CD4-positive, alpha-beta T cell treated with Interleukin-4 for 4 hours (primary cell): ENCODE results near the gene AGAP3.

ENCODE experiments used
- DNase-seq: peaks from one replicate; pipeline ENCODE4 v3.0.0-alpha.2; 2020

The AGAP3 gene

DNA sequence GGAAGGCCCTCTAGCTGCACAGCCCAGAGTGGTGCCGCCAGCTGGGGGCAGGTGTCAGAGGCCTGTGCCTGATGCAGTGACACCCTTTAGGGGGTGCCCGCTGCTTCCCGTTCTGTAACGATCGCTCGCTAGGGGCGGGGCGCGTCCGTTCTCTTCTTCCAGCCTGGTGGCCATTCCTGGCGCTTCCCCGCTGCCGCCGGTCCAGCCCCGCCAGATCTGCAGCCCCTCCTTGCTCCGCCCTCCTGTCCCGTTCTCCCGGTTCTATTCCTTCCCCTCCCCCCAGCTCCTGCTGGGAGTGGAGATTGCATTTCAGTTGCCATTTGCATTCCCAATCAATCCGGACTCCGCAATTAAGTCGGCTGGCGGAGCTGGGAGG lies 39.2 kb downstream of the AGAP3 start:
- no peak for DNase-seq

DNA sequence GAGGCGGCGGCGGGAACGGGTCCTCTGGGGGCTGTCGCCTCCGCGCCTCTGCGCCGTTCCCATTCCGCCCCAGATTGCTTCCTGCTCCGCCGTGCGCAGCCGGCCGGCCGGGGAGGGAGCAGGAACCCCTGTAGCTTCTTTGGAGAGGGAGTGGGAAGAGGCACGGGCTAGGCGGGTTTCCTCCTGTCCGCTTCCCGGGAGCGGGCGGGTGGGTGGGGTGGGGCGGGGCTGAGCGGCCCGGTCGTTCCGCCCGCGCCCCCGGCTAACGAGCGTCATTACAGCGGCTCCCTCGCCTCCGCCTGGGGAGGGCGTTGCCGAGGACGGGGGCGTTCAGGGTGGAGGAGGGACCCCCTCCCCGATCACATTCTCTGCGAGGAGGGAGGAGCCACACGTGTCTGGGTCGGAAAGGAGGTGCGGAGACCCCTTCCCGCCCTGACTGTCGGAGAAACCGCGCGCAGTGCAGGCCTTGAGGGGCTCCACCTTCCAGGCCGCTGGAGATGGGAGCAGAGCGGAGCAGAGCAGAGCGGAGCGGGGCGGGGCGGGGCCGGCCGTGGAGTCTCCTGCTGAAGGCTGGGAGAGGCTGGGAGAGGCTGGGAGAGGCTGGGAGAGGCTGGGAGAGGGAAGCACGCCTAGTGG lies 39.7 kb downstream of the AGAP3 start:
- DNase-seq: no peak

DNA sequence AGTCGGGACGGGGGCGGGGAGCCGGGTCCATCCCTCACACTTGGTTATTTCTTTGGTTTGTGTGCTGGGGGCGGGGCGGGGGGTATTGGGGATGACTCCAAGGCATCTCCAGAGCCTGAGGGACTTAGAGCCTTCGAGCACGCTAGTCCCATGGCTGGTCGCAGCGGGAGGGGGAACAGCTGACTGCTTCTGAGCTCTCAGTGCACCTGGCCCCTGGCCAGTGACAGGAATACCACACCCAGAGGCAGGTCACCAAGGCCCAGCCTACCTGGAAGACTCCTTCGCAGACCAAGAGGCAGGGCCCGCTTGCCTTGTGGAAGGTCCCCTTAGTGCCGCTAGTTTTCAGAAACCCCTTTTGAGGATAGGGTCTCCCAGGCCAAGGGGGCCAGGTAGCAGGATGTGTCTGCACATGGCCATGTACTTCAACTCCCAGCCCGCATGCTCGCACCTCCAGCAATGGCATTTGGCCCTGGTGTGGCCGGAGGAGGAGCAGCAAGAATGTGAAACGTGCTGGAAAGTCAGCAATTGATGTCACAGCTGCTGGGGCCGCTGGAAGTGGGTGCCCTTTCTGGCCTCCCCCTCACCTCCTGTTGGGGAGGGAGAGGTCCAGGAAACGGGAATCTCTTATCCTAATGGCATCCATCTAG lies 40.3 kb downstream of the AGAP3 start:
- no peak for DNase-seq

DNA sequence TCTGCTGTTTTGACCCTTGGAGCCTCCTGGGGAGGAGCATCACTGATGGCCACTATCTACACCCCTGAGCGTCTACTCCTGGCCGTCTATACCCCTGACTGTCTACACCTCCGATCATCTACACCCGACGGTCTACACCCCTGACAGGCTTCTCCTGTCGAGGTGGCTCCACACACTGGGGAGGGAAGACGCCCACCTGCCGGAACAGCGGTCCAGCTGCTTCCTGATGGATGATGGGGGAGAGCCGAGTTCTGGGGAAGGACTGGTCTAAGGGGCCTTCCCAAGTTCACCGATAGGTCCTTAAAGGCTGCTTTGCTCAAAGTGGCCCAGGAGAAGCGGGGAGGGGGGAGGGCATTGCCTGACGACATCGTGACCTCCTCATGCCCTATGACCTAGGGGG lies 41.9 kb downstream of the AGAP3 start:
- no peak for DNase-seq

DNA sequence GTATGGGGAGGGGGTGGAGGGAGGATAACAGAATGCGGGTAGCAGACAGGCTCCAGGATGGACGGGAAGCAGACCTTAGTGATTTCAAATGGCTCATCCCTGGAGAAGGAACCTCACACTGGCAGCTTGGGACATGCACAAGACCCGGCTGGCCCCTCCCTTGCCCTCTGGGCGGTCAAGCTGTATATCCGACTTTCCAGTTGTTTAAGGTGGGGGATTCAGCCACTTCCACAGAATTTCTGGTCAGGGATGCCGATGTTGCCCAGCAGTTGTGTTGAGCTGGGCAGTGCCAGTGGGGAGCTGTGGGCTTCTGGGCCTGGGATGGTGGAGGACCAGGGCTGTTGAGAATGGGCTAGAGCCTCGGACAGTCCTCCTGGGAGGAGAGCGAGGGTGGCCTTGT lies 42.4 kb downstream of the AGAP3 start:
- no peak for DNase-seq

DNA sequence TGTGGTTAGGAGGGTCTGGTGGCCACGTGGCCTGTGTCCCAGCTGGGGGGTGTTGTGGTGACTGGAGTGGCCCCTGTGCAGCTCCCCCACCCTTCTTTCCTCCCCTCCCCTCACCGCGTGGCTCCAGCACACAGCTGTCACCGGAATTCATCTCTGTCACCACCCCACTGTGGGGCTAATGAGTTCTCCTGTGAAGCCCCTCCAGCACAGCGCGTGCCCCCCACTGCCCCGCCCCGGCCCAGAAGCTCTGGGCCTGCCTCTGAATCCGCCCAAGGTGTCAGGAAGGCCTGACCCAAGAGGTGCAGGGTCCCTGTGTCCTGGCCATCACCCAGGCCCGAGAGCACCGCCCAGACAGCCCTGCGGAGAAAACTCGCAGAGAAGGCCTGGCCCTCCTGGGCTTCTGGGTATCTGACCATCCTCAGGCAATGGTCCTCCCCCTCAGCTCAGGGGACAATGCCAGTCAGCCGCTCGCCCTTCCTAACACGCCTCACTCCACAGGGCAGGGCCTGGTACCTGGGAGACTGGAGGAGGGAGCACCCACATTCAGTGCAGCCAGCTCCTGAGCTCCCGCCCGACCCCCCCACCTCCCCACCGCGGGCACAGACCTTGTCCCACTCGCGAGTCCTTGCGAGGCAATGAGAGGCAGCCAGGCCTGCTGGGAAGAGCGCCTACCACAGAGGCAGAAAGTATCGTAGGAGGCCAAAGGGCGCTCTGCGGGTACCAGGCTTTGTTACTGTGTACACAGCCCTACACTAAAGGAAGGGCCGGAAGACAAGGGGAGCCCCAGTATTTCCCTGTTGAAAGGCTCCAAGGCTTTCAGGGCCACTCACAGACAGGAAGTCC lies 43.1 kb downstream of the AGAP3 start:
- no peak for DNase-seq

DNA sequence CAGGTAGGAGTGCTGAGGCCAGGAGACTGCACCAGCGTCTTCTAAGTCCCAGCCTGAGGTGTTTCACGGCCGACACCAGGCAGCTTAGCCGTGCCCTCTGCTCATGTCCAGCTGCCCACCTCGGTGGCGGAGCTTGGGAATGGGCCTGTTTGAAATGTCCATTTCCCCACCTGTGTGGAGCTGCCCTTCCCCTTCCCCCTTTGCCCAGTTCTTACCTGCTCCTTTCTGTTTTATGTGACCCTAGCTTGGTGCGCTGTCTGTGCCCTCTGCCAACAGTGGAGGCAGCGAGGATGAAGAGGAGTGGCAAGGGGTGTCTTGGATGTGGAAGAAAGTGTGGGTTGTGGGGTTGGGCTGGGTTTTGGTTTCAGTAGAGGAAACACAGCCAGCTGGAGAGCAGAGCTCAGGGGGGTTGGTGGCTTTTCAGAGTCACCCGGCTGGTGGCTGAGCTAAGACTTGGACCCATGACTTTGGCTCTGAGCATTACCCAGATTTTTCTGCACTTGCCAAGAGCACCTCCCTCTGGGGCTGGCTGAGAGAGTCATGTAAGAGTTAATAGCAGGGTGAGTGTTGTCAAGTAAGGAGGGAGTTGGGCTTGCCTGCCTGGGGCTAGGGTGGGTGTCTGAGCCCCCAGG lies 43.8 kb downstream of the AGAP3 start:
- DNase-seq: no peak

DNA sequence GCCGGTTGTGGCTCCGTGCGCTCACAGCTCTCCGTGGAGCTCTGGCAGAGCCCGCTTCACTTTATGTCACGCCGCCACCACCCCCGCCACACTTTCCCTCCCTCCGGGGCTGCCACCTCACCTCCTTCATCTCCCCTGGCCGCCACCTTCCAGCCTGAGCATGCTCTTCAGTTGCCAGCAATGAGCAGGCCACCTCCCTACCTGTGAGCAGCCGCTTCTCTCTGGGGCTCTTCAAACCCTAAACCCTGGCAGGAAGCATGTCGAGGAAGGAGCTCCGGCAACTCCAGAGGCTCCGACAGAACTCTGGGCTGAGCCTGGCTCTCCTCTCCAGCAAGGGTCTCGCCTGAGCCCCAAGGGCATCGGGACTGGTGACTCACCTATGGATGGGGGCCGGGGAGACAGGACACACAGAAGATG lies 44.5 kb downstream of the AGAP3 start:
- no peak for DNase-seq

DNA sequence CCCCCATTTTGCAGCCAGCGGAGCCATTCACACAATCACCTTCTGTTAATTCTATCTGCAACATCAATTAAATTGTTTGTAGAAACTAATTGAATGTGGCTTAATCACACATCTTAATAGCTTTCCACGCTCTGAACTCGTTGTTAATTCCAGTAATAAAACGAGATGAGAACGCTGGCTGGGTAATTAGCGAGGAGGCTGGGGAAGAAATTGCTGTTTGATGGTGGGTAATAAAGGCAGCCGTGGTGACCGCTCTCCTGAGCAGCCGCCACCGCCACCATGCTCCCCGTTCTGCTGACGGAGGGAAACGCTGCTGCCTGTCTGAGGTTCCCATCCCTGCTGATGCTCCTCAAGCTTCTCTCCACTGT lies 44.9 kb downstream of the AGAP3 start:
- DNase-seq: no peak

DNA sequence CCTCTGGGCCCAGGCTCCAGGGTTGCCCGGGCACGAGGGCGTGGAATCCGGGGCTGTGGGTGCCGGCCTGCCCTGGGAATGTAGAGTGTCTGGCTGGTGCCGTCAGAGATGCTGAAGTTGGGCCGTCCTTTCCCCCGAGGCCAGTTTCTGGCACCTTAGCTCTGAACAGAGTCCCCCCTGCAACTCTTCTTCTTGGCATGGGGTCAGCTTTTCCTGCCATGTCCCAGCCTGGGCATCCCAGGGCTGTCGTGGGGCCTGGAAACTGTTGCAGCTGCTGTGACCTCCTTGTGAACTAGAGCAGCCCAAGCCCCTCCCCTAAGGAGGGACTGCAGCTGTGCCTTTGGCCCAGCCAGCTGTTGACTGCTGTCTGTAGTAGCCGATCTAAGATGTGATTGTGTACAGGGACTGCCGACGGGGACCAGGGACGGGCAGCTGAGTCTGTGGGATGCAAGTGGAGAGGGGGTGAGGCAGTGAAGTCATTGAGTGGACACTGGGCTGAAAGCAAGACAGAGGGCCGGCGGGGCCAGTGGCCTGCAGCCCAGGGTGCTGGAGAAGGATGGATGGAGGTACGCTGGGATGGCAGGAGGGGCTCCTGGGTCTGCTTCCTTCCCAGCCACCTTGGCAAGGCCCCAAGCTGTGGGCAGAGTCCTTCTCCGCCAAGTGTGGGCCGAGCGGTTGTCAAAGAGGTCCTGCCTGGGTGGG lies 45.5 kb downstream of the AGAP3 start:
- no peak for DNase-seq

DNA sequence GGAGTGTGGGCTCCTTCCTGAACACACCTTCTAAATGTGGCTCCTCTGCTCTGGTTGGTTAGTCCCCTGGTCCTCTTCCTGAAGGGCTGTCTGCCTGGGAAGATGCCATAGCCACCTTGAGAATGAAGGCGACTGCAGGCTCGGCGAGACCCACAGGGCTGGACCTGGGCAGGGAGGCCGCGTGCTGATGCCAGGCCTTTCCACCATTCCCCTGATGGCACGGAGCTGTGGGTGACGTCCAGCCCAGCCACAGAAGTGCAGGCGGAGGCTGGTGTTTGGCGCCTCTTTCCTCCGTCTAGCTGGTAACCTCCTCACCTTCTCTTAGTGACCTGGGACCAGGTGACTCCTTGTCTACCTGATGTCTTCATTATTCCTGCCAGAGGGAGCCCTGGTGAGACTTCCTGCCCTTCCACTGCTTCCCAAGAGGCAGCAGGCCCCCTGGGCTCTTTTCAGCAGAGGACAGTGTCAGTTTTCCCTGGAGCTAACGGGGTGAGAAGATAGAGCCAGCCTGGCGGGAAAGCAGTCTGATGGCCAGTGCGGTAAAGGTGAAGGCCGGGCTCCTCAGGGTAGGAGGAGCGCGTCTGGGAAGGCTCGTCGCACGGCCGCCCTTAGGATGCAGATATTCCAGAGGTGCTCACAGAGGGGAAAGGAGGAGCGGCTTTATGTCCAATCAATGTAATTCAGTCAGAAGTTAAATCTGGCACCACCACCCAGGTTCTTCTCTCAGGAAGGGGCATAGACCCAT lies 46.4 kb downstream of the AGAP3 start:
- DNase-seq: no peak

DNA sequence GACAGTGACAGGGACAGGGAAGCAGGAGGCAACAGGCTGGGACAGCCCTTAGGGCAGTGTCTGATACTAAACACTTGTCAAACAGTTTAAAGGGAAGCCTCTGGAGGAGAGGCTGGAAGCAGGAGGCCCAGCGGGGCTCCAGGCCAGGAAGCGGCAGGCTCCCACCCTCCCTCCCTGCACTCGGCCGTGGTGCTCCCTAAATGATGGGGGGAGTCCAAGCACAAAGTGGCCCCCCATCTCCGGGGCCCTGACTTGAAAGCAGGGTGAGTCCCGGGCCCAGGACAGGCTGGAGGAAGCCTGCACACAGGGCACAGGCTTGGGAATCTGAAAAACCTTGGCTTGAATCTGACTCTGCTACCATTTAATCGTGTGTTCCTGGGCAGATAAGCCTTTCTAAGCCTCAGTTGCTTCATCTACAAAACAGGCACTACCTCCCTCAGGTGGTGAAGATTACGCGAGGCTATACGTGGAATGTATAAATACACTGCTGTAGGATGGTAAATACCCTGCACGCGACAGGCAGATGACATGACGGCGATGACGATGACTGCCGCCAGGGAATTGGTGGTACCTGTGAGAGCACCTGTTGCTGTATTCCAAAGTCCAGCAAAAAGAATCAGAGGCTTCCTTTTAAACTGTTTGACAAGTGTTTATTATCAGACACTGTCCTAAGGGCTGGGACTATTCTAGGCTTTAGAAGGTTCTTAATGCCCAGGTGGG lies 47.2 kb downstream of the AGAP3 start:
- no peak for DNase-seq

DNA sequence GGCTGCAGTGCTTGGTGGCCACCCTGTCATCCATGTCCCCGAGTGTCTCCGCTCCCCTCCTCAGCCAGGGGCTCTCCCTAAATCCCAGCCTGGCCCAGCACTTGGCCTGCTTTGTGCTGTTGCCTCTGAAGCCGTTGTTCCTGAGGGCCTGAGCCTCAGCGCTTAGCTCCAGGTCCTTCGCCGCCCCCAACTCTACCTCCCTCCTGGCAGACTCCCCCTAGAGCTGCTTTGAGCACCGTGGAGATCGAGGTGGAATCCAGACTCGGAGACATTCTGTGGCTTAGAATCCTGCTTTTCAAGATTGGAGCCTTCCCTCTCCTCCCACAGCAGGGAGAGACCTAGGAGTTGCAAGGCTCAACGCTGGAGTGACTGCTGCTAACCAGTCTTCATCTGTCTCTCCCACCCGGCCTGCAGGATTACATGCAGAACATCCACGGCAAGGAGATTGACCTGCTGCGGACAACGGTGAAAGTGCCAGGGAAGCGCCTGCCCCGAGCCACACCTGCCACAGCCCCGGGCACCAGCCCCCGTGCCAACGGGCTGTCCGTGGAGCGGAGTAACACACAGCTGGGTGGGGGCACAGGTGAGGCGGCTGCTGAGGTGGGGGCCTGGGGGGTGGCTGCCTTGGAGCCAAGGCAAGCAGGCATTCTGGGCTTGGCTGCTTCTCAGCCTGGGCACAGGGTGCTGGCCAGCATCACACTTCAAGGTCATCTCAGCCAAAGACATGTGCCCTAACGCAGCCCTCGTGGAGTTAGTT lies 47.9 kb downstream of the AGAP3 start:
- DNase-seq: no peak

DNA sequence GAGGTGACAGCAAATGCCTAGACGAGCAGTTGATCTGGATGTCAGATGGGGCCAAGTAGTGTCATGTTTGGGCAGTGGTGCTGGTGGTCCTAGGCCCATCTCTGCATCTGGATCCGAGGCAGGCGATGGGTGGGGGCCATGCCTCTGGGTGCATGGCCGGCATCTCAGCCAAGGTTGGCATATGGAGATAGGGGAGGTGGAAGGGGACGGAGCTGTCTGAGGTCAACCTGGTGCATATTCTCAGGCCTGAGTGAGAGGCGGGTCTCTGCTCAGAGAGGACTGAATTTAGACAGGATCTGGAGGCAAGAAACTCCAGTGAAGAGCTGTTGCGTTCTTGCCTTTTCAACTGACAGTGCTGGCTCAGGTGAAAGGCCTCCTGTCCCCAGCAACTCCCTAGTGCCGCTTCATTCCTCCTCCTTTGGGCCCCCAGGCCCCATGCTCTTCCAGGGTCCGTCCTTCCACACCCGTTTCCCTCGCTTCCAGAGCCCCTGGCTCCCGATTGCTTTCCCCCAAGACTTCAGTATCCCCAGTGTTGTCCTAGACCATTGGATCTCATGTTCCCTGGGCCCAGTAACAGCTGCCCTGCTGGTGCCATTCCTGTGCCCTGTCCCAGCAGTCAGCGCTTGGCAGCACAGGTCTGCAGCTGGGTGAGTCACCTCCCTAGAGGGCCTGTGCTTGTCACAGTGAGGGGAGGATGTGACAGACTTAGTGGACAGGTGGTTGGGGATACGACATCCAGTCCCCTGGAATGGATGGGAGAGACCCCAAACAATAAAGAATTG lies 48.7 kb downstream of the AGAP3 start:
- DNase-seq: no peak

DNA sequence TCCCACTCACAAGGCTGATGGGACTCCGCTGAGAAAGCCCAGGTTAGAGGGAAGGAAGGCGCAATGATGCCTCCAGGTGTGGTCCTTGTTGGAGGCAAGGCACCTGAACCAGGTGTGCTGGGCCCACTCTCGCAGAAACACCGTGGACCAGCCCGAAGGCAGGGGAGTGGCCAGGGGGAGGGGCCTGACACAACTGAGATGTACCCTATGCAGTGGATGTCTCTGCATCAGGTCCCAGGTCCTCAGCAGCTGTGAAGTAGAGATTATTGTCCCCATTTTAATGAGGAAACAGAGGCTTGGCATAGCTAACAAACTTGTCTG lies 49.2 kb downstream of the AGAP3 start:
- DNase-seq: no peak

DNA sequence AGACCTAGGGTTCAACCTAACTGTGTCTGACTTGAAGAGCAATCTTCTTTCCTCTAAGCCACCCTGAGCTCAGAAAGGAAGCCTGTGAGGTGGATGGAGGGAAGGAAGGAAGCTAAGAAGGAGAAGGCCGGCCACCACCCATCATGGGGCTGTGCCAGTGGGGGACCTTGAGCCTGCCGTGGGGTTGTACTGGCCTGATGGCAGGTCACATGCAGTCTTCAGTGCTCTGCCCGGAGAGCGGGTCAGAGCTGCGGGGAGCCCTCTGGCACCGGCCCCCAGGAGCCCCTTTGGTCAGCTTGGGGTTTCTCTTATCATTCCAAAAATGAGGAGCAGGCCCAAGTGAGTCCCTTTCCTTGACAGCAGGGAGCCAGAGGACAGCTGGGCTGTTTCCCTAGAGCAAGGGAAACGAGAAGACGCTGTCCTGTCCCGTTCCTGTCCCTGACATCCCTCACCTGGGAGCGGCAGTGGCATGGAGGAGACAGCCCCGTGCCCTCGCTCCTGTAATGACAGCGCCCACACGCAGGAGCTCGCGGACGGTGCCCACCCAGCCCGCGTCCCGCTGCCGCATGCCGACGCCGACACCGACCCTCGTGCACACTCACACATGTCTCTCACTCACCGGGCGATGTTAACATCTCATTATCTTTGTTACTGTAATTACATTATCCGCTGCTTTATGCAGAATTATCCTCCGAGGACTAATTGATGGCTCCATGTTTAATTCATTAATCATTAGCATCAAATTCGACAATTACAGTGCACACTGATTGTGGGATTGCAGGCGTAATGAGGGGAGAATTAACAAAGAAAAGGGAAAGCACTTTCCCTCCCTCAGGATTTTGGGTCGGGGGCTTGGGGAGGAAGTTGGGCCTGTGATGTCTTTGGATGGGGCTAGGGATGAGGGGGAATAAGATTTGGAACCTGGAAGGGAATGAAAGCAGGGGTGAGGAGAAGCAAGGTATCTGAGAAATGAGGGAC lies 49.9 kb downstream of the AGAP3 start:
- DNase-seq: no peak

DNA sequence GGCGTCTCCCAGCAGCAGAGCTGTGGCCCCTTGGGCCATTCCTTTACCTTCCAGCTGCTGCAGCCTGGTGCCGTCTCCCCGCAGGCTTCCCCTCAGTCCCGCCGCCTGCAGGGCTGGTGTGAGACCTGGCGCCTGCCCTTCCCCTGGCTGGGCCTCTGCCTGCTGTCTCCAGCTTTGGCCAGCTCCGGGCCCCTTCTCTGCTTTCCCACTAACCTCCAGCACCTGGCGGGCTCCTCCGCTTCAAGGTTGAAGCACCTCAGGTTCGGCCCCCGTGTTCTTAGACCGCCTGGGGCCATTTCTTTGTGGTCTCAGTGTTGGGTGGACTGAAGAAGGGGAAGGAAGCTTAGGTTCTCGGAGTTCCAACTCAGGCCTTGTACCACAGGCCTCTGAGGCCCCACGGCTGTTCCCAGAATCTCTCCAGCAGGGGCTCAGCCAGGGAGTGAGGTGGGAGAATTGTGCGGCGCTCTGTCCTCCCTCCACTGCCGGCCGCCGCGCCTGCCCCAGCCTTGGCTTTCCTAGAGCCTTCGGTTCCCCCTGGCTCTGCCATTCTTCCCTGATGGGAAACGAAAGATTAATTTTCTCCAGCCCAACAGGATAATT lies 50.9 kb downstream of the AGAP3 start:
- DNase-seq: no peak

DNA sequence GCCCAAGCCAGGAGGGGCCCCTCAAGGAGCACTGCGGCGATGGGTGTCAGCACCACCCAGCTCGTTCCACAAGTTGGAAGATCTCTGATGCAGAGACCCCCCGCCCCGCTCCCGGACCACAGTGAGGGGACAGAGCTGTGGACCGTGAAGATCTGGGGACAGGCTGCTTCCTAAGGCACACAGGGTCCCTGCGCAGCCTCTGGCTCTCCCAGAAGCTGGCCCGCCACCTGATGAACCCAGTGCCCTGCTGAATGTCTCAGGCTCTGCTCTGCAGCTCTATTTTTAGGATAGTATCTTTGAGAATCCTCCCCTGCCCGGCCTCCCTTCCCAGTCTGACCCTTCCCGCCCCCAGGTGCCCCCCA lies 51.5 kb downstream of the AGAP3 start:
- no peak for DNase-seq
